Skeletal muscle tissue (tissue), 4 donors: ENCODE measurements around the gene INTS6L. TPM values are rescaled to one million over a fixed set of nuclear protein-coding genes. Genes with fewer than 3 reads are reported as not detected.
"Not testable (repeated sequence)": the region's sequence is repeated elsewhere in the genome, so short reads cannot be mapped to it uniquely, and the experiment has no call there.

Experiments used
- H3K27ac ChIP-seq: one replicate; pipeline ENCODE4 v1.7.0; 2013; ENCODE audit warnings: mild to moderate bottlenecking, low read depth, low read length, inconsistent platforms
- H3K27me3 ChIP-seq, 3 donors: one replicate each; pipeline ENCODE4 v1.7.0; 2013; ENCODE audit warnings: low read length in 3 of 3; ENCODE audit not compliant: control insufficient read depth in 3 of 3, insufficient read depth in 3 of 3
- H3K36me3 ChIP-seq, 3 donors: one replicate each; pipeline ENCODE4 v1.7.0; 2013; ENCODE audit warnings: low read length in 3 of 3; ENCODE audit not compliant: control insufficient read depth in 3 of 3, insufficient read depth in 3 of 3
- H3K4me1 ChIP-seq, 3 donors: one replicate each; pipeline ENCODE4 v1.7.0; 2013; ENCODE audit warnings: low read length in 3 of 3, mild to moderate bottlenecking in 3 of 3; ENCODE audit not compliant: control insufficient read depth in 3 of 3, insufficient read depth in 3 of 3
- H3K4me3 ChIP-seq, 3 donors: one replicate each; pipeline ENCODE4 v1.7.0; 2013; ENCODE audit warnings: low read length in 3 of 3
- H3K9ac ChIP-seq, 3 donors: one replicate each; pipeline ENCODE4 v1.7.0; 2013; ENCODE audit warnings: low read length in 3 of 3, mild to moderate bottlenecking in 3 of 3, moderate library complexity in 2 of 3, low read depth in 1 of 3
- H3K9me3 ChIP-seq, 3 donors: one replicate each; pipeline ENCODE4 v1.7.0; 2013; ENCODE audit warnings: low read length in 3 of 3; ENCODE audit not compliant: control insufficient read depth in 3 of 3
- total RNA-seq: library from RNA; depleted of rRNA; stranded (reverse); fragments of >200 nt; gene quantifications from one replicate; pipeline ENCODE4 v1.2.3, GENCODE V29; 2014
- donor health status: Osteomylitis.

INTS6L gene
- total RNA-seq, 1 donor from 2014 or later, result 11.5 TPM

- no peak overlapping the region for H3K27ac ChIP-seq
Measured at GRCh38 chrX:135544338-135544948, 24.0 kb downstream of the INTS6L start.

GRCh38 chrX:135547767-135548166 lies 27.3 kb downstream of the INTS6L start:
- H3K36me3 ChIP-seq, result no peaks in the 10 kb centered on the region
- H3K27ac ChIP-seq, result no peak overlapping the region
- H3K4me1 ChIP-seq, result peaks cover 0 to 5% (median 0%) of the 10 kb centered on the region in 3 donors
- H3K27me3 ChIP-seq, result no peaks in the 10 kb centered on the region
- H3K9ac ChIP-seq, result no peak overlapping the region
- no peak overlapping the region for H3K4me3 ChIP-seq
- H3K9me3 ChIP-seq, result no peaks in the 10 kb centered on the region

More at GRCh38 chrX:135544338-135544948, 24.0 kb downstream of the INTS6L start:
- Histone ChIP-seq H3K4me1 (peaks cover 0 to 5% (median 0%) of the 10 kb centered on the region in 3 donors), H3K9ac (no peak overlapping the region), H3K4me3 (no peak overlapping the region), H3K27me3 (no peaks in the 10 kb centered on the region), H3K9me3 (no peaks in the 10 kb centered on the region), H3K36me3 (no peaks in the 10 kb centered on the region)

DNA sequence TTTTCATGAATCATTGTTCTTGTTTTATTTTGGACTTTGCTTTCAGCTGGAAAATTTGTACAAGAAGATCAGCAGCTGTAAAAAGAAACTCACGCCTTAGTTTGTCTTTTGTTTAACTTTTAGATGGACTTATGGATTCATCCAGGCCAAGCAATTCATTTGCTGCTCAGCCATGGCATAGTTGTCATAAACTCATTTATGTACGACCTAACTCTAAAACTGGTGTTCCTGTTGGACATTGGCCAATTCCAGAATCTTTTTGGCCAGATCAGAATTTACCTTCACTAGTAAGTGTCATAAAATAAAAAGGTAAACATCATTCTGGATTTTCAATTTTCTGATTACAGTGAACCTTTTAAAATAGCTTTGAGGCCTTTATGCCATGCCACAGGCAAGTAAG lies 29.1 kb downstream of the INTS6L start:
- no peaks in the 10 kb centered on the region for H3K27me3 ChIP-seq
- H3K9ac ChIP-seq, result no peak overlapping the region
- H3K9me3 ChIP-seq, result no peaks in the 10 kb centered on the region
- no peak overlapping the region for H3K4me3 ChIP-seq
- peaks cover 0 to under 1% (median 0%) of the 10 kb centered on the region in 3 donors for H3K4me1 ChIP-seq
- no peaks in the 10 kb centered on the region for H3K36me3 ChIP-seq
- H3K27ac ChIP-seq, result no peak overlapping the region

DNA sequence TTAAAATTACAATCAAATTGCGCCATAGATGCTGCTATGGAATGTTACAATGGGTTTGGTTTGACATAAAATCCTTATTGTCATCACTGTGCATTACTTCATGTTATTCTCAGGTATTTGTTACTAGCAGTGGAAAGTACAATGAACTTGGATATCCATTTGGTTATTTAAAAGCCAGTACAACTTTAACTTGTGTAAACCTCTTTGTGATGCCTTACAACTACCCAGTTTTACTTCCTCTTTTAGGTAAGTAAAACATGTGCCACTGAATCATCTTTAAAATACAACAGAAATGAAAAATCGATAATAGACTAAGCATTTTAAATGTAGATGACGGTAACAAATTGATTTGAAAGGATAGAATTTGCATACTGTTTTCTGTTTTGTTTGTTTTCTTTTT lies 35.6 kb downstream of the INTS6L start:
- H3K4me3 ChIP-seq, result no peak overlapping the region
- H3K9ac ChIP-seq, result no peak overlapping the region
- no peaks in the 10 kb centered on the region for H3K36me3 ChIP-seq
- no peaks in the 10 kb centered on the region for H3K4me1 ChIP-seq
- H3K27ac ChIP-seq, result no peak overlapping the region
- H3K27me3 ChIP-seq, result no peaks in the 10 kb centered on the region
- H3K9me3 ChIP-seq, result no peaks in the 10 kb centered on the region

DNA sequence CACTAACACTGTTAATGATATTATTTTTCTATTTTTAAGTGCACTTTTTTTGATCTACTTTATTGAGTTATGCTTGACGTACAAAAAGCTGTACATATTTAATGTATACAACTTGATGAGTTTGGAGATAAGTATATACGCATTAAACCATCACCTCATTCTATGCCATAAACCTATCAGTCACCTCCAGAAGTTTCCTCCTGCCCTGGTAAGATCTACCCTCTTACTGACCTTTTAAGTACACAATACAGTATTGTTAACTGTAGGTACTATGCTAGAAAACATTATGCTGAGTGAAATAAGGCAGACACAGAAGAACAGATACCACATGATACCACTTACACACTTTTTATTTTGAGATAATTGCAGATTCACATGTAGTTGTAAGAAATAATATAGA lies 36.9 kb downstream of the INTS6L start:
- H3K9me3 ChIP-seq, result no peaks in the 10 kb centered on the region
- H3K27ac ChIP-seq, result no peak overlapping the region
- H3K27me3 ChIP-seq, result no peaks in the 10 kb centered on the region
- no peaks in the 10 kb centered on the region for H3K36me3 ChIP-seq
- no peak overlapping the region for H3K4me3 ChIP-seq
- H3K9ac ChIP-seq, result no peak overlapping the region
- no peaks in the 10 kb centered on the region for H3K4me1 ChIP-seq

DNA sequence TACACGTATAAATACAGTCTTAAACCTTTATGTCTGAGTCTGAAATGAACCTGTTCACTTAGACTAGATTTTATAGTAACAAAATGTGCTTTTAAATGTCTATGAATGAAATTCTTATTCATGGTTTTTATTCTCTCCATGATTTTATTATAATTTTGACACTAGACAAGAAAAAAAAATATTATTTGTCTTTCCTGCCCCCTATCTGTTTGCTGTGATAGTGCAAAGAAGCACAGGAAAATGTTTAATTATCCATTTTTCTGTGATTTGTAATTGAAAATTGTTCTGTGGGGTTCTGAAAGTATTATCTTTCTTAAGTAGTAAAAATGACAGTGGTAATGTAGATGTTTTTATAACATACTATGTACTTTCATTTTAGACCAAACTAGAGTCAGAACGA lies 52.0 kb downstream of the INTS6L start:
- Histone ChIP-seq H3K9ac (no peak overlapping the region), H3K4me1 (no peaks in the 10 kb centered on the region), H3K27ac (no peak overlapping the region), H3K27me3 (no peaks in the 10 kb centered on the region), H3K36me3 (peaks cover 0 to 2% (median 0%) of the 10 kb centered on the region in 3 donors), H3K4me3 (no peak overlapping the region), H3K9me3 (no peaks in the 10 kb centered on the region)

GRCh38 chrX:135581496-135581895 lies 61.0 kb downstream of the INTS6L start:
- Histone ChIP-seq H3K4me3 (no peak overlapping the region), H3K27ac (no peak overlapping the region), H3K36me3 (peaks cover 0 to 4% (median 2%) of the 10 kb centered on the region in 3 donors), H3K9me3 (no peaks in the 10 kb centered on the region), H3K9ac (no peak overlapping the region), H3K27me3 (no peaks in the 10 kb centered on the region), H3K4me1 (no peaks in the 10 kb centered on the region)

GRCh38 chrX:135585153-135585552 lies 64.7 kb downstream of the INTS6L start:
- Histone ChIP-seq H3K36me3 (no peaks in the 10 kb centered on the region), H3K4me3 (no peak overlapping the region), H3K27me3 (no peaks in the 10 kb centered on the region), H3K9ac (no peak overlapping the region), H3K9me3 (no peaks in the 10 kb centered on the region), H3K27ac (no peak overlapping the region), H3K4me1 (no peaks in the 10 kb centered on the region)

- Histone ChIP-seq H3K27me3 (no peaks in the 10 kb centered on the region), H3K9me3 (no peaks in the 10 kb centered on the region), H3K27ac (no peak overlapping the region), H3K4me3 (no peak overlapping the region), H3K36me3 (no peaks in the 10 kb centered on the region), H3K4me1 (no peaks in the 10 kb centered on the region), H3K9ac (no peak overlapping the region)
Measured at GRCh38 chrX:135591871-135592270, 71.4 kb downstream of the INTS6L start.

DNA sequence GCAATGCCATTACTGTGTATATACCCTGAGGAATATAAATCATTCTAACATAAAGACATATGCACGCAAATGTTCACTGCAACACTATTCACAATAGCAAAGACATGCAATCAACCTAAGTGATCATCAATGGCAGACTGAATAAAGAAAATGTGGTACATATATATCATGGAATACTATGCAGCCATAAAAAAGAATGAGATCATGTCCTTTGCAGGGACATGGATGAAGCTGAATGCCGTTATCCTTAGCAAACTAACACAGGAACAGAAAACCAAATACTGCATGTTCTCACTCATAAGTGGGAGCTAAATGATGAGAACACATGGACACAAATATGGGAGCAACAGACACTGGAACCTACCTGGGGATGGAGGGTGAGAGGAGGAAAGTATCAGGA lies 73.6 kb downstream of the INTS6L start:
- H3K4me1 ChIP-seq, result not testable (repeated sequence)

More for the DNA sequence above, 73.6 kb downstream of the INTS6L start:
- not testable (repeated sequence) for H3K36me3 ChIP-seq, H3K27me3 ChIP-seq, H3K9ac ChIP-seq, H3K27ac ChIP-seq, H3K4me3 ChIP-seq, H3K9me3 ChIP-seq
